ENCODE results near the gene ZBTB18. TPM values are rescaled to one million over a fixed set of nuclear protein-coding genes. Genes with fewer than 3 reads are reported as not detected.

The ZBTB18 gene
- total and polyA plus RNA-seq, 2 of the 4 experiments (the other 2 are of a cell fraction): 10.0 to 16.0 TPM

GRCh38 chr1:244100704-244101453 lies 49.8 kb downstream of the ZBTB18 start:
- Histone ChIP-seq H2BK15ac (ENCODE audit: low read depth, low read length) (peak overlapping the region; percentile 28; the same call in 1 of the 3 replicates), H3K23ac (ENCODE audit: low read depth, low read length) (peak overlapping the region; percentile 50; the same call in 1 of the 2 replicates), H3K27me3 (ENCODE audit: control insufficient read depth, insufficient read depth, low read length) (no peaks in the 10 kb centered on the region; the same call in 1 of the 2 replicates), H2AK9ac (replicated peaks; ENCODE audit: low read depth, low read length, poor library complexity) (peak overlapping the region; percentile 56), H3K36me3 (ENCODE audit: control insufficient read depth, insufficient read depth, low read length) (no peaks in the 10 kb centered on the region), H4K8ac (ENCODE audit: low read depth in 2 of 2, low read length in 2 of 2) (peak overlapping the region; percentile 21 to 59; a peak in 3 of 4 replicates), H3K9me1 (ENCODE audit: insufficient read depth, low read length) (no peaks in the 10 kb centered on the region), H2AK5ac (ENCODE audit: low read depth, low read length) (peak overlapping the region; percentile 11; the same call in 1 of the 2 replicates), H4K91ac (ENCODE audit: insufficient read depth, low read depth, low read length) (no peak overlapping the region), H3K56ac (ENCODE audit: extremely low read depth, insufficient read depth, low read length) (no peak overlapping the region), H3K27ac (ENCODE audit: insufficient read depth, low read length) (peak overlapping the region; percentile 6; the same call in 1 of the 2 replicates), H4K20me1 (ENCODE audit: insufficient read depth, low read length) (no peaks in the 10 kb centered on the region), H3K18ac (ENCODE audit: low read depth, low read length) (peak overlapping the region; percentile 27; the same call in 1 of the 2 replicates), H3K14ac (replicated peaks; ENCODE audit: low read depth, low read length) (peak overlapping the region; percentile 22), H3K9ac (ENCODE audit: low read depth, low read length) (no peak overlapping the region), H2BK5ac (ENCODE audit: low read depth, low read length, poor library complexity, severe bottlenecking) (no peak overlapping the region), H3K4me2 (ENCODE audit: low read depth, low read length) (peak overlapping the region; percentile 52), H2AFZ (replicated peaks; ENCODE audit: low read length, poor library complexity) (peak overlapping the region; percentile 84), H4K5ac (ENCODE audit: low read depth, low read length) (peak overlapping the region; percentile 30; the same call in 1 of the 2 replicates), H2BK20ac (ENCODE audit: low read depth, low read length) (peak overlapping the region; percentile 74), H3K4ac (ENCODE audit: low read depth, low read length) (peak overlapping the region; percentile 69), H3K4me1 (ENCODE audit: control insufficient read depth, insufficient read depth, low read length) (peaks cover 16% of the 10 kb centered on the region), H2BK120ac (ENCODE audit: low read depth, low read length) (peak overlapping the region; percentile 82; the same call in 1 of the 2 replicates), H3K79me1 (ENCODE audit: low read depth in 1 of 2, low read length in 2 of 2) (no peaks in the 10 kb centered on the region), H3K9me3 (ENCODE audit: control insufficient read depth, insufficient read depth, low read length) (0 out of 2 replicates have a peak, but pooled peaks cover 2% of the 10 kb centered on the region), H3K4me3 (ENCODE audit: insufficient read depth, low read depth, low read length) (no peak overlapping the region)
- intact Hi-C loops (cut with micrococcal nuclease) (loop anchor here (5.0 to 10.0 kb wide), 2 partner anchors 46 to 184 kb away; partner anchors contain the start of gene ZBTB18), dilution Hi-C loops (cut with HindIII; ENCODE audit: low sequenced_read_pairs, unreplicated experiment) (no loop called here), in situ Hi-C loops (cut with MboI; ENCODE audit: low sequenced_read_pairs) (no loop called here)
- no TSS peak for BruUV-seq (replicated peaks)
- WGBS, 2 experiments (ENCODE audit: extremely low coverage in 2 of 2, insufficient read length in 1 of 2): 59% methylated on average over 5 of the region's 18 CpGs; no CpG with 5 or more reads in 1 of the 2 experiments
- ChIA-PET POLR2A (ENCODE audit: unreplicated experiment) (no interaction called here), CTCF (no interaction called here)
- ATAC-seq (ENCODE audit: low read depth) (peak; percentile 30; the same call in 1 of the 2 replicates), DNase-seq (peak; percentile 62)
- TF ChIP-seq POLR2A (IDR thresholded peaks at IDR 0.05; ENCODE audit: low read depth, low read length): no peak
- no peak for TF ChIP-seq FOS (IDR thresholded peaks at IDR 0.05; ENCODE audit: low read depth, low read length)
- TF ChIP-seq BHLHE40 (IDR thresholded peaks at IDR 0.05; ENCODE audit: low read depth, low read length): no peak
- TF ChIP-seq USF2 (IDR thresholded peaks at IDR 0.05; ENCODE audit: low read depth, low read length): no peak
- no peak for TF ChIP-seq MAZ (IDR thresholded peaks at IDR 0.05; ENCODE audit: borderline replicate concordance, low read depth, low read length)
- no peak for TF ChIP-seq CHD1 (IDR thresholded peaks at IDR 0.05; ENCODE audit: low read depth, low read length)
- TF ChIP-seq NFE2L2 (IDR thresholded peaks at IDR 0.05; ENCODE audit: low read depth, low read length): no peak
- TF ChIP-seq SMC3 (IDR thresholded peaks at IDR 0.05; ENCODE audit: low read depth, low read length): no peak
- TF ChIP-seq RCOR1 (IDR thresholded peaks at IDR 0.05; ENCODE audit: insufficient replicate concordance, low read length): no peak
- TF ChIP-seq CTCF (conservative IDR thresholded peaks at IDR 0.05; ENCODE audit: low read depth, low read length): no peak
- no peak for TF ChIP-seq RAD21 (IDR thresholded peaks at IDR 0.05; ENCODE audit: low read length)
- no peak for TF ChIP-seq MAFK (IDR thresholded peaks at IDR 0.05; ENCODE audit: low read depth, low read length)
- no peak for TF ChIP-seq RFX5 (IDR thresholded peaks at IDR 0.05; ENCODE audit: low read depth, low read length)
- no peak for TF ChIP-seq ELK1 (IDR thresholded peaks at IDR 0.05; ENCODE audit: borderline replicate concordance, low read depth, low read length)

Measured in IMR-90 (cell line).